ENCODE results near the gene STK24. TPM values are rescaled to one million over a fixed set of nuclear protein-coding genes. Genes with fewer than 3 reads are reported as not detected.

STK24 gene
- total RNA-seq, 2 experiments from 2014 or later = 60.4 to 88.7 TPM

DNA sequence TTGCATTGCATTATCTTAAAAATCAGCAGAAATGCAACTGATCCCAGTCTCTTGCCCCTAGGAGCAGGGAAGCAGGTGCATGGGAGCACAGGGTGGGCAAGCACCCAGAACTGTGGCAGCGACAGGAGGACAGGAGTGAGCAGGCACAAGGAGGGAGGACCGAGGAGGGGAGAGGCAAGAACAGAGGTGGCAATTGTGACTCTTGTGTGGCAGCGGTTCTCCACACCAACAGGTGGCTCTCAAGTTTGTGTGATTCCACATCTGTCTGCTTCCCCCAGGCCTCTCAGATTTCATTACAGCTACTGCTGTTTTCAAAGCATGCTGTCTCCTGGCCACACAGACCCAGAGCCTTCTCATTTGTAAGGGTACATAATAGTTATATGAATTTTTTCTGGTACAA is 108.5 kb downstream of the STK24 start:
- H3K79me2 ChIP-seq (ENCODE audit: insufficient read depth, low read depth, low read length) = no peaks in the 10 kb centered on the region
- H2AFZ ChIP-seq (ENCODE audit: low read length) = no peak overlapping the region
- DNase-seq (ENCODE audit: low spot score) = no peak
- H3K27ac ChIP-seq (ENCODE audit: low read depth, low read length, poor library complexity, severe bottlenecking) = no peak overlapping the region
- intact Hi-C loops (cut with micrococcal nuclease; ENCODE audit: unreplicated experiment) = no loop called here
- H3K4me1 ChIP-seq (ENCODE audit: insufficient read depth, low read length, poor library complexity, severe bottlenecking) = no peaks in the 10 kb centered on the region
- no peaks in the 10 kb centered on the region for H3K9me2 ChIP-seq (ENCODE audit: insufficient read depth, low read length)
- no peaks in the 10 kb centered on the region for H3K9me3 ChIP-seq (ENCODE audit: low read length)
- H3K36me3 ChIP-seq (ENCODE audit: insufficient read depth, low read length) = peaks cover 52% of the 10 kb centered on the region
- no TSS peak for BruUV-seq (replicated peaks)
- H3K4me3 ChIP-seq (ENCODE audit: low read depth, low read length, poor library complexity, severe bottlenecking) = no peak overlapping the region
- H3K4me2 ChIP-seq (ENCODE audit: low read length) = no peak overlapping the region
- POLR2A ChIA-PET = no interaction called here
- H4K20me1 ChIP-seq (ENCODE audit: insufficient read depth, low read length) = no peaks in the 10 kb centered on the region
- TF ChIP-seq, protein P1, sequence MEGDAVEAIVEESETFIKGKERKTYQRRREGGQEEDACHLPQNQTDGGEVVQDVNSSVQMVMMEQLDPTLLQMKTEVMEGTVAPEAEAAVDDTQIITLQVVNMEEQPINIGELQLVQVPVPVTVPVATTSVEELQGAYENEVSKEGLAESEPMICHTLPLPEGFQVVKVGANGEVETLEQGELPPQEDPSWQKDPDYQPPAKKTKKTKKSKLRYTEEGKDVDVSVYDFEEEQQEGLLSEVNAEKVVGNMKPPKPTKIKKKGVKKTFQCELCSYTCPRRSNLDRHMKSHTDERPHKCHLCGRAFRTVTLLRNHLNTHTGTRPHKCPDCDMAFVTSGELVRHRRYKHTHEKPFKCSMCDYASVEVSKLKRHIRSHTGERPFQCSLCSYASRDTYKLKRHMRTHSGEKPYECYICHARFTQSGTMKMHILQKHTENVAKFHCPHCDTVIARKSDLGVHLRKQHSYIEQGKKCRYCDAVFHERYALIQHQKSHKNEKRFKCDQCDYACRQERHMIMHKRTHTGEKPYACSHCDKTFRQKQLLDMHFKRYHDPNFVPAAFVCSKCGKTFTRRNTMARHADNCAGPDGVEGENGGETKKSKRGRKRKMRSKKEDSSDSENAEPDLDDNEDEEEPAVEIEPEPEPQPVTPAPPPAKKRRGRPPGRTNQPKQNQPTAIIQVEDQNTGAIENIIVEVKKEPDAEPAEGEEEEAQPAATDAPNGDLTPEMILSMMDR (conservative IDR thresholded peaks at IDR 0.05; ENCODE audit: low read length) = no peak
- no peak for TF ChIP-seq EZH2phosphoT487 (IDR thresholded peaks at IDR 0.05; ENCODE audit: borderline replicate concordance, low read depth, low read length)
- CTCF ChIA-PET (ENCODE audit: unreplicated experiment) = no interaction called here

GRCh38 chr13:98467263-98467985 is 109.5 kb downstream of the STK24 start:
- TF ChIP-seq, protein P1 (conservative IDR thresholded peaks at IDR 0.05; ENCODE audit: low read length) = no peak
- TF ChIP-seq EZH2phosphoT487 (IDR thresholded peaks at IDR 0.05; ENCODE audit: borderline replicate concordance, low read depth, low read length) = no peak
- H3K36me3 ChIP-seq (ENCODE audit: insufficient read depth, low read length) = peaks cover 49% of the 10 kb centered on the region; the same call in 1 of the 2 replicates
- H3K79me2 ChIP-seq (ENCODE audit: insufficient read depth, low read depth, low read length) = no peaks in the 10 kb centered on the region
- POLR2A ChIA-PET = no interaction called here
- BruUV-seq (replicated peaks) = no TSS peak
- no peak overlapping the region for H3K4me2 ChIP-seq (ENCODE audit: low read length)
- no peaks in the 10 kb centered on the region for H4K20me1 ChIP-seq (ENCODE audit: insufficient read depth, low read length)
- no peaks in the 10 kb centered on the region for H3K9me2 ChIP-seq (ENCODE audit: insufficient read depth, low read length)
- intact Hi-C loops (cut with micrococcal nuclease; ENCODE audit: unreplicated experiment) = no loop called here
- H3K27ac ChIP-seq (ENCODE audit: low read depth, low read length, poor library complexity, severe bottlenecking) = no peak overlapping the region
- no peak overlapping the region for H2AFZ ChIP-seq (ENCODE audit: low read length)
- no peaks in the 10 kb centered on the region for H3K4me1 ChIP-seq (ENCODE audit: insufficient read depth, low read length, poor library complexity, severe bottlenecking)
- no peak overlapping the region for H3K4me3 ChIP-seq (ENCODE audit: low read depth, low read length, poor library complexity, severe bottlenecking)
- DNase-seq (ENCODE audit: low spot score) = no peak
- CTCF ChIA-PET (ENCODE audit: unreplicated experiment) = interaction anchor here (0.6 kb wide), 1 partner anchor 219 kb away, joined by 5 read pairs; no protein-coding TSS in a partner anchor
- no peaks in the 10 kb centered on the region for H3K9me3 ChIP-seq (ENCODE audit: low read length)

DNA sequence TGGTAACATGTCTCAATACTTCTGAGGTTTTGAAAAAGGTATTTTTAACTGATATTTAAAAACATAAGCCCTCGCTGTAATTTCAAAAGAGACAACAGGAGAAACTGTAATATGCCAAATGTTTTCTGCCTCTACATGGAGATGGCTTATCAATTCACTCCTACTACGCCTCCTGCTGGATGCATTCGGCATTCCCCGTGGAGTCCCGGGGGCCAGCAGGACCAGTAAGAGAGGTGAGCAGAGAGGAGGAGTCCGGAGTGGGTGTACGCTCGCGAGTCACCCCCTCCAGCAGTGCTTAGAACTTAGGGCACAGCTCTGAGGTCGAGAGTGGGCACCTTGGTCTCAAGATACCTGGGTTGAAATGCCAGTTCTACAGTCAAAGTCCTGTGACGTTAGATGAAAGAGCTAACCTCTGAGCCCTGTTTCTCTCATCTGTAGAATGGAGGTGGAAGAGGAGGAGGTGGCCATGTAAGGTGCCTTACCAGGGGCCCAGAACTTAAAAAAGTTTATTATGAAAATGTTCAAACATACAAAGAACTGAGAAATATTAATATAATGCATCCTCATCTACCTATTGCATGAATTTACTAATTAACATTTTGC is 110.2 kb downstream of the STK24 start:
- DNase-seq (ENCODE audit: low spot score) = no peak
- POLR2A ChIA-PET = no interaction called here

More for the DNA sequence above, 110.2 kb downstream of the STK24 start:
- TF ChIP-seq EZH2phosphoT487 (IDR thresholded peaks at IDR 0.05; ENCODE audit: borderline replicate concordance, low read depth, low read length) = no peak
- TF ChIP-seq, protein P1 (conservative IDR thresholded peaks at IDR 0.05; ENCODE audit: low read length) = peak; percentile 67
- H3K36me3 ChIP-seq (ENCODE audit: insufficient read depth, low read length) = peaks cover 43% of the 10 kb centered on the region
- no peaks in the 10 kb centered on the region for H3K4me1 ChIP-seq (ENCODE audit: insufficient read depth, low read length, poor library complexity, severe bottlenecking)
- no peaks in the 10 kb centered on the region for H3K9me3 ChIP-seq (ENCODE audit: low read length)
- H3K4me3 ChIP-seq (ENCODE audit: low read depth, low read length, poor library complexity, severe bottlenecking) = no peak overlapping the region
- intact Hi-C loops (cut with micrococcal nuclease; ENCODE audit: unreplicated experiment) = no loop called here
- no TSS peak for BruUV-seq (replicated peaks)
- H3K27ac ChIP-seq (ENCODE audit: low read depth, low read length, poor library complexity, severe bottlenecking) = no peak overlapping the region
- CTCF ChIA-PET (ENCODE audit: unreplicated experiment) = no interaction called here
- no peaks in the 10 kb centered on the region for H4K20me1 ChIP-seq (ENCODE audit: insufficient read depth, low read length)
- no peak overlapping the region for H3K4me2 ChIP-seq (ENCODE audit: low read length)
- H3K9me2 ChIP-seq (ENCODE audit: insufficient read depth, low read length) = no peaks in the 10 kb centered on the region
- H2AFZ ChIP-seq (ENCODE audit: low read length) = no peak overlapping the region
- no peaks in the 10 kb centered on the region for H3K79me2 ChIP-seq (ENCODE audit: insufficient read depth, low read depth, low read length)

Measured in OCI-LY7 (cell line).